ENCODE data around the gene MCM6.
"Not testable (repeated sequence)": the region's sequence is repeated elsewhere in the genome, so short reads cannot be mapped to it uniquely, and the experiment has no call there.

The MCM6 gene

DNA sequence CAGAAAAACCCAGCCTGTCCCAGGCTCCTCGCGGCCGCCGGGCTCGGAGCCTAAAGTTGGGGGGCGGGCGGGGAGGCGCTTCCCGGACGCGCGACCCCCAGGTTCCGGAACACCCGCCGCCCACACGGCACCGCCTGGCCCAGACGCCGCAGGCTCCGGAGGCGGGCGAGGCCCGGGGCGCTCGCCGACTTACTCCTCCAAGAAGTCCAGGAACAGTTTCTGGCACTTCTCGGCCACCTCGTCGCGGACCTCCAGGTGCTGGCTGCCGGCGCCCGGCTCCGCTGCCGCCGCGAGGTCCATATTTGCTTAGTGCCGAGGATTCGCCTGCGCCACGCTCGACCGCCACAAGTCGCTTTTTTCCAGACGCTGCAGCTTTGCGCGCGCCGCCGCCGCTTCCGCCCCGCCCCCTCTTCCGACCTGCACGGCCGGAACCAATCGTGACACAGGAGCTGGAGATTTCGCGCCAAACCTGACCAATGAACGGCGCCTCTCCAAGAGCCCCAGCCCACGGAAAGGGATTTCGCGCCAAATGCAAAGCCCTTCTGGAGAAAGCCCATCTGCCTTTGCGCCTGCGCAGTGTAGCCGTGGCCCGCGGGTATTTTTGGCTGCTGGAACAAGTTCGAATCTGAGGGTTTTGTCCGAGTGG, at the start of gene MCM6:
MCM6 (minus strand) TSS at position 378 of the 646 bp plus-strand sequence; CDS start at position 300, 78 bp downstream.
- peak; percentile 99 for DNase-seq

DNA sequence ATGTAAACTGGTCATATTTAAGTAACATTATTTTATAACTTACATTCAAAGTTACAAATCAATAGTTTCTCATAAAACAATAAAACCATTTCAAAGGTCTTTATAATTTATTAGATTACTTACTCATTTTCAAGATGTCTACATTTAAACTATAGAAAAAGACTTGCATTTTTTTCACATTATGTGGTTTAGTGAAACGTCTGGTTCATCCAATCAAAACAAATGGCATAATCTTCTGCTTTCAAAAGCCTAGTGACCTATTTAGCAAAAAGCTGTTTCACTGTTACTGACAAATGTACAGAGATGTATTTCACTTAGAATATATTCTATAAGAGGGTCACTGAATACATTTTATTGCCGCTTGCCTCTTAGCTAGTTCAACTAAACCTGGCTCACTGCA, 49.3 kb upstream of the MCM6 start:
- no peak for DNase-seq

DNA sequence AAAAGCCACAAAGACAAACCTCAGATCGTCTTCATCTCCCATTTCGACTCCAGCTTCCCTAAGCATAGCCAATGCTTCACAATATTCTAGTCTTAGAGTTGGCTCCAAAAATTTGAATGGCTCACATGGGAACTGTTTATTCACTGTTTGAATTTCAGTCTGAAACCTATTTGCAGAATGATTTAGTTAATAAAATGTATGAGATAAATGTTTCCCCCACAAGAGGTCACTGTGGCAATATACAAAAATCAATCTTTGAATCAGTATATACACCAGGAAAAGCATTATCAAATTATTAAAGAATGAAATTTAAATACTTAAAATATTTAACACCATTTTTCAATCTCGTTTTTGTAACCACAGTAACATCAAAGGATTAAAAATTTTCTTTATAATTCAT, 40.0 kb upstream of the MCM6 start:
- peak; percentile 72 for DNase-seq

DNA sequence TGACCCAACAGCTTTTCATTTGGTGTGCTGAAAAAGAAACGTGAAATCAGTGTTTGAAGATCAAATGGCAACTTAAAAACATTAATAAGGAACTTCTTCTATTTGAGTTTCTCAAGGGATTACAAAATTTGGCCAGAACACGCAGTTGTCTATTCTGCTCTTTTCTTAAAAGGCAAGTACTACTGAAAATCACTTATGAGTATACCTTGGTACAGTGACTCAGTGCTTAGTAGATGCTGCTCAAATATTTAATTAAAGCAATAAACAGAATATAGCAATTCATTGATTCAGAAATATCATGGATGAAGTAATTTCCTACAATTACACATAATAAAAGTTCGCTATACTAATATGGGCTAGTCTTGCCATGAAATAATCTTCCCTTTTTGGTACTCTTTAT, 38.2 kb upstream of the MCM6 start:
- no peak for DNase-seq

DNA sequence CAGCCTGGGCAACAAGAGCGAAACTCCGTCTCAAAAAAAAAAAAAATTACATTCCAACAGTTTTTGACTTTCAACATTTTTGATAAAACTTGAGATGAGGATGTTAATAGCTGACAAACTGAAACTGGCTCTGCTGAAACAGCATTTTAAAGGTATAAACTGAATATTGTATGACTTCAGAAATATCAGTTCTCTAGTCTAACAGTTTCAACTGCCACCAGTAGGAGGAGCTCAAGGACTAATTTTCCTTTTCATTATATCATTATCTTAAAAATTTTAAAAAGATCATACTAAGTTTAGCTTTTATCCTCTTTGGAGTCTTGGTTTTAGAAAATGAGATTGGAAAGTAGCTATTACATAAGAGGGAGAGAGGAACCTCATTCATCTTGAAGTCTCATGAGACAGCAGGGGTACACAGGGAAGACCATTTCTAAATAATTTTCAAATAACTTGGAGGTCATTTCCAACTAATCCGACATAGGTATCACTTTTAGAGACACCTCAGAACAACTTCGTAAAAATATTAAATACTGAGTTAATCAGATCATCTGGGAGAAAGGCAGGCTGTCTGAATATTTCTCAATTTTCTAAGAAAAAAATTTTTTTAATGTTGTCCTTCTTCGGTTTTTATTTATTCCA, 37.6 kb upstream of the MCM6 start:
- peak; percentile 77 for DNase-seq

DNA sequence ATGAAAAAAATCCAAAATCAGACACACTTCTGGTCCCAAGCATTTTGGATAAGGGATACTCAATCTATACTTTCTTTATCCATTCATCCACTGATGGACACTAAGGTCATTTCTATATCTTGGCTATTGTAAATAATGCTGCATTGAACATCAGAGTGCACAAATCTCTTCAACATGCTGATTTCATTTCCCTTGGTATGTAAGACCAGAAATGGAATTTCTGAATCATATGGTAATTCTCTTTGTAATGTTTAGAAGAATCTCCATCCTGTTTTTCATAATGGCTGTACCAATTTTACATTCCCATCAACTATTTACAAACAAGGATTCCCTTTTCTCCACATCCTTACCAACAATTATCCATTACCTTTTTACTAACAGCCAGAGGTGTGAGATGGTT, 33.7 kb upstream of the MCM6 start:
- DNase-seq, result no peak

DNA sequence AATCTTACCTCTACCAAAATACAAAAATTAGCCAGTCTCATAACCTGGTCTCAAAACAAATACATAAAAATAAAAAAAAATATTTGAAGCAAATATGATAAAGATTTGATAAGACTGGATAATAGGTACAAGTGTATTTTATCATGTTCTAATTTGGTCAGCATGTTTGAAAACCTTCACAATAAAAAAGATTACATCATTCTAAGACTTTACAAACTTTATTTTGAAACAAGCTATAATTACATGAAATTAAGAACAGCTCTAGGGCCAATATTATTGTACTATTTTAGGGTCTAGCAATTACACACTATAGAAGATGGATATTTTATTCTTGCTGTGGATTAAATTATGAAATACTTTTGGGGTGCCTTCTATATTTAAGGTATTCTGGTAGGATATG, 29.4 kb upstream of the MCM6 start:
- no peak for DNase-seq

DNA sequence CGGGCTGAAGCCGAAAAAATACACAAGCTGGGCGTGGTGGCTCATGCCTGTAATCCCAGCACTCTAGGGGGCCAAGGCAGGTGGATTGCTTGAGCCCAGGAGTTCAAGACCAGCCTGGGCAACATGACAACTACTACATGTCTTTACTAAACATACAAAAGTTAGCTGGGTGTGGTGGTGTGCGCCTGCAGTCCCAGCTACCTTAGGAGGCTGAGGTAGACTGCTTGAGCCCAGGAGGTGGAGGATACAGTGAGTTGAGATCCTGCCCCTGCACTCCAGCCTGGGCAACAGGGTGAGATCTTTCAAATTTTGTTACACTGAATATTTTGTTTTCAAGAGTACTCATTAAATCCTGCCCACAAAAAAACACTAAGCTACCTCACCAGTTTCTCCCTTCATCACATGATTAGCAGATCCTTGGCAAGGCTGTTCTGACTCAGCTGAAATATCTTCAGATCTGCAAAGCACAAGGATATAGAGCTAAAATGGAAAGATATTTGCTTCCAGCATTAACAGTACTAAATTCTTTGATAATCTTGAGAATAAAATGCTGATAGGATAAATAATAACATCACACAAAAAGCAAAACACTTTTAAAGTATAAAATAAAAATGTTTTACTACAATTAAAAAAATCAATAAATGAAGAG, 28.2 kb upstream of the MCM6 start:
- DNase-seq, result no peak

DNA sequence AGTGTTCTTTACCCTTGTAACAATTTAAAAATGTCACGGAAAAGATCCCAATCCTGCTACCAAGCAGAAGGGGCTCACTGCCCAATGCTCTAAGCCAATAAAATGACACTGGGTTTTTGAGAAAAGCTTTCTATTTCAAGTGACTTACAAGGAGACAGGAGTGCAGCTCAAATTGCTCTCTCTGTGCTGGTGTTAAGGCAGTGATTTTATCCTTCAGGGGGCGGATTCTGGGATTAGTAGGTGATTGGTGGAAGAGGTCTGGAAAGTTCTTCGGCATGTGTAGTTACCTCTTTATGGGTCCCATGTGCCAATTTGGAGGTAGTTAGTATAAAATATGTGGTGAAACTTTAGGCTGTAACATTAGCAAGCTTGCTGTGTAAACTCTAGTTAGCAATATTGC, 27.4 kb upstream of the MCM6 start:
- no peak for DNase-seq

DNA sequence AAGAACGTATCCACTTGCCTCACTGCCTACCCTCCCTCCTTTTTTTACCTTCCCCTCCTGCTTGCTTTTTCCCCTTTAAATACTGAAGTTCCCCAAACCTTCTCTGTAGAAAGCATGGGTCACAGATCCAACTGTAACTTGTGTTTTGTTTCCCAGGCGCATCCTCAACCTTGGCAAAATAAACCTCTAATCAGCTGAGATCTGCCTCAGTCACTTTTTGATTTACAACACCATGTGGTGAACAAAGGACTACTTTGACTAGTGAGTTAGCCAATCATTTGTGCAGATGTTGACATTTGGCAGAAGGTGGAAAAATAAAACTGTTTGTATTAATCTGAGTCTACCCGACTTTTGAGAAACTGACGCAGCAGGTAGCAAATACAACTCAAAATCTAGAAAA, 23.3 kb upstream of the MCM6 start:
- DNase-seq, result no peak

DNA sequence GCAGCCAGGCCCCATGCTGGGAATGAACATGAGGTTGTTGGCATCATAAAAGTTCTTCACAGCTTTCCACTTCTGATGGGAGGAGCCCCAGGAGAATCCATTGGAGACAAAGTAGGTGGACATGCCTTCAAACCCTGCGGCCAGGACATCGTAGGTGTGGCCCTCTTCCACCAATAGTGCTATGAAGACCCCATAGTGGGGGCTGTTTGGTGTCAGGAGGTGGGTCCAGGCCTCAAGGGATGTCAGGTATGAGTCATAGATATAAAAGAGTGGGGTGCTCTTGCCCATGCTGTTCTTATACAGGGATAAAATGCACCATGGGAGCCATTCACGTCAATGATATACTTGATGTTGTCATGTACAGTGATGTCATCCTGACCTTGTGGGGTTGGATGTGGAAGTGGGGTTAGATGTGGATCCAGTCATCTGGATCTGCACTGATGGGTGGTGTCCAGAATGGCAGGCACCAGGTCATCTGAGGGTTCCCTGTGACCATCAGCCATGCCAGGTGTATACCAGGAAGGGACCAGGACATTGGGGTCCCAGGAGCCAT, 22.1 kb upstream of the MCM6 start:
- no peak for DNase-seq

DNA sequence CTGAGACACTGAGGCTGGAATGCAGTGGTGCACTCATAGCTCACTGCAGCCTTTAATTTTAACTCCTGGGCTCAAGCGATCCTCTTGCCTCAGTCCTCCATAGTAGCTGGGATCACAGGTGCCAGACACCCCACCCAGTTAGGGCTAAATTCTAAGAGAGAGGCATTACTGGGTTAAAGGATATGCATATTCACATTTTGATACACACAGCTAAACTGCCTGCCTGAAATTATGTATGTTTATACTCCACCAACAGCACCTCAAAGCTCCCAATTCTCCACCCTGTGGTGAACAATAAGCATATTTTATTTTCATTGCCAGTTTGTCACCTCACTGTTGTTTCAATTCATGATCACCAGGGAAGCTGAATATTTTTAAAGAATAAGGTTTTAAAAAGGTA, 18.7 kb upstream of the MCM6 start:
- no peak for DNase-seq

DNA sequence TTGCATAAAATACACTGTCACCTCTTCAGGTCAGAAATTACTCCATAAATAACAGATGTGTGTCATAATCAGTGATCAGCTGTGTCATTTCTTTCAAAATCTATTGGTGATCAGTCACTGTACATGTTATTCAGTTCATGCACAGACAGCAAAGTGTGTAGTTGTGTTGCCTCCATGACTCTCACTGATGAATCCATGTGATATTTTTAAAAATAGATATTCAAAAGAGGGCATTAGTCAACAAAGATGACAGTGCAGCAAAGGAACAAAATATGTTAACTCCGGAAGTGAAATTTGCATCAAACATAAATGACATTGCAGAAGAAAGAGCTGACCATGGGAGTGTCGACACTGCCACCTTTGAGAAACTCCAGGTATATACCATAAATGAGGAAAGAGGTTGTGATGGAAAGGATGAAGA, 17.1 kb upstream of the MCM6 start:
- no peak for DNase-seq

DNA sequence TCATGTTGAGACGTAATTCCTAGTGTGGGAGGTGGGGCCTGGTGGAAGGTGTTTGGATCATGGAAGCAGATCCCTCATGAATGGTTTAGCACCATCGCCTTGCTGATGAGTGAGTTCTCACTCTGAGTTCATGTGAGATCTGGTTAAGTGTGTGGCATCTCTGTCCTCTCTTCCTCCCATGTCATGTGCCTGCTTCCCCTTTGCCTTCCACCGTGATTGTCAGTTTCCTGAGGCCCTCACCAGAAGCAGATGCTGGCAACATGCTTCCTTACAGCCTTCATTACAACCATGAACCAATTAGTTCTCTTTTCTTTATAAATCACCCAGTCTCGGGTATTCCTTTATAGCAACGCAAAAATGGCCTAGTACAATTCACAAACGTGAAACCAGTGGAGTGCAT, 14.6 kb upstream of the MCM6 start:
- no peak for DNase-seq

DNA sequence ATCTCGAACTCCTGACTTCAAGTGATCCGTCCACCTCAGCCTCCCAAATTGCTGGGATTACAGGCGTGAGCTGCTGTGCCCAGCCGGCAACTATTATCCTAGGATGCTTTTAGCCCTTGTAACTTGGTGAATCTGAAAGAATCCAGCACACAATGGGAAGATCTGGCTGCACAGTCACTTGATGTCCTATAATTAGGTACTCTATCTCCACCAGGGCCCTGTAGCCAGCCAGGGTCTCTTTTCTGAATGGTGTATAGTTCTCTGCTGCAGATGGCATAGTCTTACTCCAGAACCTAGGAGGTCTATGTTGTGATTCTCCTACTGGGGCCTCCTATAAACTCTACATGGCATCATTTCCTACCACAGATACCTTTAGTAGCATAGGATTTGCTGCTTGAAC, 13.9 kb upstream of the MCM6 start:
- DNase-seq, result no peak

DNA sequence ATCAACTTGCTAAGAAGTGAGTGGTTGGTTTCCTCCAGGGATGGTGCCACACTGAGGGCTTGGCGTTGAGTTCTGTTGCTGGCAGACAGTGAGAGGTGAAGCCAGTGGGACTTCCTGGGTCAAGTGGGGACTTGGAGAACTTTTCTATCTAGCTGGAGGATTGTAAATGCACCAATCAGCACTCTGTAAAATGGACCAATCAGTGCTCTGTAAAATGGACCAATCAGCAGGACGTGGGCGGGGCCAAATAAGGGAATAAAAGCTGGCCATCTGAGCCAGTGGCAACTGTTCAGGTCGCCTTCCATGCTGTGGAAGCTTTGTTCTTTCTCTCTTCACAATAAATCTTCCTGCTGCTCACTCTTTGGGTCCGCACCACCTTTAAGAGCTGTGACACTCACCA, 12.3 kb upstream of the MCM6 start:
- not testable (repeated sequence) for DNase-seq

DNA sequence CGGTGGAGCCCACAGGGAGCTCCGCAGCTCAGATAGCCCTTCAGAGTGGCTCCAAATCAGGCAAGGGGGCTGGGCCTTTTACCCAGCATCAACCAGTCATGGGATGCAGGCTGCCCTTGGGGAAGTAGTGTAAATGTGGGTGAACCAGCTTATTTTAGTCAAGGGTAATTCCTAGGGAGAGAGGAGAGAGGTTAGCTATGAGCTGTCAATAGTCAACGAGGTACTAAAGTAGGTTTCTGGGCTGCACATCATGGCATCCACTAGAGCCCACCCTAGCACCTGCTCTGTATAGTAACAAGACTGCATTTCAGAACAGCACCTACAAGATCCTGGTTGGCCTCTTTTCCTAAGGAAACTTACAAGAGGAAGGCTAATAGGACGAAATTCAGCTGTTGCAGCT, 9.5 kb upstream of the MCM6 start:
- DNase-seq, result no peak

DNA sequence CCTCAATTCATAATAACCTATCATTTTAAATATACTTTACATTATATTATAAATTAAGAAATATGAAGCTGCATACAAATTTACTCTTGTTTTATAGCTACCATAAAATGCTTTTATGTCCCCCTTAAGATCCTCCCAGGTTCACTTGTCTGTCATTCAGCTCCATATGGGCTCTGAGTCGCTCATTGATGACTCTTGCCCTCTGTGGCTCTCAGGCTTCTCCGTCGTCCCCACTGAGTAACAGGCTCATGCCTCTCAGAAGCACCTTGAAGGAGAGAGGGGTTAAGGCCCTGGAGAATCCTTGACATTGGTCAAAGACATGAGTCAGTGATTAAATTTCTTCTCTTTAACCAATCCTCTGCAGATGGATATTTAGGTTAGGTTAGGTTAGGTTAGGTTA, 6.2 kb upstream of the MCM6 start:
- no peak for DNase-seq

DNA sequence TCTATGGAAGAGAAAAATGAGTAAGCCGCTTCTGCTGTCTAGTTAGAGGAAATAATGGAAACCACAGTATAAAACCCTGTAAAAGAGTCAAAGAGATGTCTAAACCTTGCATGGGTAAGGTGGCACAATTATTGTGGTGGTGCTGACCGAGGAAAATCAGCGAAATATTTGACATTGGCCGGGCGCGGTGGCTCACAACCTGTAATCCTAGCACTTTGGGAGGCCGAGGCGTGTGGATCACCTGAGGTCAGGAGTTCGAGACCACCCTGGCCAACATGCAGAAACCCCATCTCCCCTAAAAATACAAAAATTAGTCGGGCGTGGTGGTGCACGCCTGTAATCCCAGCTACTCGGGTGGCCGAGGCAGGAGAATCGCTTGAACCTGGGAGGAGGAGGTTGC, 527 bp upstream of the MCM6 start:
- not testable (repeated sequence) for DNase-seq

DNA sequence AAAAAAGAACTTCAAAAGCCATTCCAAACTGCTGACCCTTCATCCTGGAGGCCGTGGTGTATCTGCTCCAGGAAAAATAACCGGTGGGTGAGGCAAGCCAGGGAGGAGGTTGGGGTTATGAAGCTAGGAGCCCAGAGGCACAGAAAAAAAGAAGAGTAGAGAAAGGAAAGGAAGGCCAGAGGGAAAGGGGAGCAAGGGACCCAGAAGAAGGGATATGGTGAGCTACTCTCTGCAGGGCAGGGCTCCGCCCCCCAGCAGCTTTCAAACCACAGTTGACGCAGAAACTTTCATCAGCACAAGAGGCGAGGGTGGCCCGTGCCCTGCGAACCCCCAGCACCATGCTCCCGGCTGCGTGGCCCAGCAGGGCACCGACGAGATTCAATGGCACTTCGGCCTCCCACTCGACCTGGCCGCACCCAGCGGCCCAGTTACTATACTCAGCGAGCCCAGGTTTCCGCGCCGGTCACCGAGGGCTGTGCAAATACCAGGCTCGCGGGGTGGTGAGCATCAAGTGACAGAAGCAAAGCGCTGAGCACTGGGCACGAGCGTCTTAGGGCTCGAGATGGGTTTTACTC, 665 bp downstream of the MCM6 start:
- peak; percentile 74 for DNase-seq

DNA sequence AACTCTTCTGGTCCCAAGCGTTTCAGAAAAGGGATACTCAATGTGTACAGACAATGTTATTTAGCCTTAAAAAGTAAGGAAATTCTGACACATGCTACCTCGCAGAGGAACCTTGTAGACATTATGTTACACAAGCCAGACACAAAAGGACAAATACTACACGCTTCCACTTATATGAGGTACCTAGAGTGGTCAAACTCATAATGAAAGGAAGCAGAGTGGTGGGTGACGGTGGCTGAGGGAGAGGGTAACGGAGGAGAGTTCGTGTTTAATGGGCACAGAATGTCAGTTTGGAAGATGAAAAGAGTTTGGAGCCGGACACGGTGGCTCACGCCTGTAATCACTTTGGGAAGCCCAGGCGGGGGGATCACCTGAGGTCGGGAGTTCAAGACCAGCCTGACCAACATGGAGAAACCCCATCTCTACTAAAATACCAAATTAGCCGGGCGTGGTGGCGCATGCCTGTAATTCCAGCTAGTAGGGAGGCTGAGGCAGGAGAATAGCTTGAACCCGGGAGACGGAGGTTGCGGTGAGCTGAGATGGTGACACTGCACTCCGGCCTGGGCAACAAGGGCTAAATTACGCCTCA, 1.4 kb downstream of the MCM6 start:
- no peak for DNase-seq

DNA sequence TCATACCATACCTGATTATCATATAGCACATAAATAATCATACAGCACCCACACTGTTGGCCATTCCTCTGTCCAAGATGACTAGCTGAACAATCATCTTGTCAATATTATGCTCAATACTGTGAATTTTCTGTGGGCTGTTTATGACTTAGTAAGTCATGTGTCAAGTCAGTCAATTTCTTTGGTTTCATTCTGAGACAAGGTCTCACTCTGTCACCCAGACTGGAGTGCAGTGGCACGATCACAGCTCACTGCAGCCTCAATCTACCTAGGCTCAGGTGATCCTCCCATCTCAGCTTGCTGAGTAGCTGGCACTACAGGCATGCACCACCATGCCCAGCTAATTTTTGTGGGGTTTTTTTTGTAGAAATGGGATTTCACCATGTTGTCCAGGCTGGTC, 5.7 kb downstream of the MCM6 start:
- no peak for DNase-seq

DNA sequence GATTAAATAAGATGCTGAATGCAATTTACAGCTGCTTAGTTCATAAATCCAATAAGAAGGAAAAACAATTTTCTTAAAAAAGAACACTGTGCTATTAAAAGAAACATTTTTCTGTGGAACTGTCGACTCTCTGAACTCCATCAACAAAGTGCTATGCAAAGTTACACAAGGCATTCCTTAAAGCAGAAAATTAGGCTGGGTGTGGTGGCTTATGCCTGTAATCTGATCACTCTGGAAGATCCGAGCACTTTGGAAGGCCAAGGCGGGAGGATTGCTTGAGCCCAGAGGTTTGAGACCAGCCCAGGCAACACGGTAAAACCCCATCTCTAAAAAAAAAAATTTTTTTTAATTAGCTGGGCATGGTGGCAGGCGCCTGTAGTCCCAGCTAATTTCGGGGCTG, 13.0 kb downstream of the MCM6 start:
- DNase-seq, result no peak

DNA sequence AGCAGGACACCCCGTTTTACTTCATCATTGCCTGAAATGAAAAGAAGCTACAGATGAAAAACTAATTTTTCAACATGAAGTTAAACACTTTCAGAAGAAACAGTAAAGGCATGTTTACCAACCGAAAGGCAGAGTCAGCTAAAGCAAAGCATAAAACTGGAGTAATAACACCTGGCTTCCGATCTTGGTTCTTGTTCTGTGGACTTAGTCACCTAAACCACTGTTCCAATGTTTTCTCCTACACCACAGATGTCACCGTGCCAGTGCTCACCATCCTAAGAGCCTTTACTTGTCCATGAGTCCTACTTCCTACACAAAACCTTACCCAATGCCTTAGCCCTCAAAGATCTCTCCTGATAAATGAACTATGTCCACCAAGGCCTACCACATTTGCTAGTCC, 13.5 kb downstream of the MCM6 start:
- DNase-seq, result no peak

Data from CD4-positive, alpha-beta T cell treated with Interleukin-10 for 1 hour (primary cell).